Body of pancreas (tissue), 4 donors: ENCODE measurements around the gene SPESP1.

ENCODE experiments used
- POLR2A ChIP-seq, 3 donors: fragments of 450-650 bp; IDR thresholded peaks; one replicate each; pipeline ENCODE4 v1.6.1; 2016; ENCODE audit warnings: antibody characterized with exemption in 3 of 3, mild to moderate bottlenecking in 2 of 3
- TF ChIP-seq, protein P1 (sequence below), 7 experiments: fragments of 450-650 bp in 4 of 7; fragments of 200-600 bp in 3 of 7; sonication (generic) in 3 of 7; IDR thresholded peaks; one replicate each; pipeline ENCODE4 v1.5.1; 2016 to 2019; ENCODE audit warnings: antibody characterized with exemption in 7 of 7

DNA sequence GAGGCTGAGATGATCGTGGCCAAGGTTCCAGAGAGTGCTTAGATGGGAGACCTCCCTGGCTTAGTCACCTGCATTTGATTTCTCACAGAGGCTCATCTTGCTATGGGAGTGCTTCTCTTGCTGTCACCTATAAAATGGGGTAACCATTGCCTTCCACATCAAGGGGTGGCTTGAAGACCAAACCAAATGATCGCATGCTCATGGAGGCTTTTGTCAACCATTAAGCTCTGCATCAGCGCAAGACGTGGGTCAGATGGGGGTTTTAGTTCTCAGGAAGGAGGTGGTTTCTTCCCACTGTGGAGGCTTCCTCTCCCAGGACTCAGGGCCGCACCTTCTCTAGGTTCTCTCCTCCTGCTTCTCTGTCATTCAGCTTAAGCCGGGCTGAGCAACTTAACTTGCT is 56.8 kb downstream of the SPESP1 start:
- TF ChIP-seq, protein P1, sequence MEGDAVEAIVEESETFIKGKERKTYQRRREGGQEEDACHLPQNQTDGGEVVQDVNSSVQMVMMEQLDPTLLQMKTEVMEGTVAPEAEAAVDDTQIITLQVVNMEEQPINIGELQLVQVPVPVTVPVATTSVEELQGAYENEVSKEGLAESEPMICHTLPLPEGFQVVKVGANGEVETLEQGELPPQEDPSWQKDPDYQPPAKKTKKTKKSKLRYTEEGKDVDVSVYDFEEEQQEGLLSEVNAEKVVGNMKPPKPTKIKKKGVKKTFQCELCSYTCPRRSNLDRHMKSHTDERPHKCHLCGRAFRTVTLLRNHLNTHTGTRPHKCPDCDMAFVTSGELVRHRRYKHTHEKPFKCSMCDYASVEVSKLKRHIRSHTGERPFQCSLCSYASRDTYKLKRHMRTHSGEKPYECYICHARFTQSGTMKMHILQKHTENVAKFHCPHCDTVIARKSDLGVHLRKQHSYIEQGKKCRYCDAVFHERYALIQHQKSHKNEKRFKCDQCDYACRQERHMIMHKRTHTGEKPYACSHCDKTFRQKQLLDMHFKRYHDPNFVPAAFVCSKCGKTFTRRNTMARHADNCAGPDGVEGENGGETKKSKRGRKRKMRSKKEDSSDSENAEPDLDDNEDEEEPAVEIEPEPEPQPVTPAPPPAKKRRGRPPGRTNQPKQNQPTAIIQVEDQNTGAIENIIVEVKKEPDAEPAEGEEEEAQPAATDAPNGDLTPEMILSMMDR (IDR thresholded peaks at IDR 0.05): no peak
- no peak for TF ChIP-seq POLR2A (IDR thresholded peaks at IDR 0.05)
